GM12892 (cell line): ENCODE measurements around the gene TRAF7.

Experiments
- POLR2A ChIP-seq: IDR thresholded peaks from 2 replicates; pipeline ENCODE4 v1.6.1; 2011; ENCODE audit warnings: low read depth, low read length, control low read depth
- POLR2AphosphoS5 ChIP-seq: IDR thresholded peaks from 2 replicates; pipeline ENCODE4 v1.6.1; 2011; ENCODE audit warnings: low read depth, low read length, control low read depth

GRCh38 chr16:2151188-2152091, 4.1 kb upstream of the TRAF7 start:
- TF ChIP-seq POLR2A = peak; percentile 81
- TF ChIP-seq POLR2AphosphoS5 = peak; percentile 89; the same call in 1 of the 2 replicates
